ENCODE data around the gene PARPBP.
"Not testable (repeated sequence)": the region's sequence is repeated elsewhere in the genome, so short reads cannot be mapped to it uniquely, and the experiment has no call there.

DNA sequence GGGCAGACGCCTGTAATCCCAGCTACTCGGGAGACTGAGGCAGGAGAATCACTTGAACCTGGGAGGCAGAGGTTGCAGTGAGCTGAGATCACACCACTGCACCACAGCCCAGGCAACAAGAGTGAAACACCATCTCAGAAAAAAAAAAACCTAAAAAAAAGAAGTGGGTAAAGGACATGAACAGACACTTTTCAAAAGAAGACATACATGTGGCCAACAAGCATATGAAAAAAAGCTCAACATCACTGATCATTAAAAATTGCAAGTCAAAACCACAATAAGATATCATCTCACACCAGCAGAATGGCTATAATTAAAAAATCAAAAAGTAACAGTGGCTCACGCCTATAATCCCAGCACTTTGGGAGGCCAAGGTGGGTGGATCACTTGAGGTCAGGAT is 10.7 kb downstream of the PARPBP start:
- TF ChIP-seq, protein P1, sequence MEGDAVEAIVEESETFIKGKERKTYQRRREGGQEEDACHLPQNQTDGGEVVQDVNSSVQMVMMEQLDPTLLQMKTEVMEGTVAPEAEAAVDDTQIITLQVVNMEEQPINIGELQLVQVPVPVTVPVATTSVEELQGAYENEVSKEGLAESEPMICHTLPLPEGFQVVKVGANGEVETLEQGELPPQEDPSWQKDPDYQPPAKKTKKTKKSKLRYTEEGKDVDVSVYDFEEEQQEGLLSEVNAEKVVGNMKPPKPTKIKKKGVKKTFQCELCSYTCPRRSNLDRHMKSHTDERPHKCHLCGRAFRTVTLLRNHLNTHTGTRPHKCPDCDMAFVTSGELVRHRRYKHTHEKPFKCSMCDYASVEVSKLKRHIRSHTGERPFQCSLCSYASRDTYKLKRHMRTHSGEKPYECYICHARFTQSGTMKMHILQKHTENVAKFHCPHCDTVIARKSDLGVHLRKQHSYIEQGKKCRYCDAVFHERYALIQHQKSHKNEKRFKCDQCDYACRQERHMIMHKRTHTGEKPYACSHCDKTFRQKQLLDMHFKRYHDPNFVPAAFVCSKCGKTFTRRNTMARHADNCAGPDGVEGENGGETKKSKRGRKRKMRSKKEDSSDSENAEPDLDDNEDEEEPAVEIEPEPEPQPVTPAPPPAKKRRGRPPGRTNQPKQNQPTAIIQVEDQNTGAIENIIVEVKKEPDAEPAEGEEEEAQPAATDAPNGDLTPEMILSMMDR (IDR thresholded peaks at IDR 0.05): not testable (repeated sequence)
- TF ChIP-seq POLR2A, EP300 (IDR thresholded peaks at IDR 0.05): not testable (repeated sequence)
